Fibroblast of peridontal ligament (primary cell): ENCODE measurements around the gene RAB7A.

Source experiments
- DNase-seq: peaks from one replicate; pipeline ENCODE4 v3.0.0-alpha.2; 2010; ENCODE audit errors: extremely low read depth

RAB7A gene

GRCh38 chr3:128787256-128788253 lies 61.6 kb downstream of the RAB7A start:
- no peak for DNase-seq

GRCh38 chr3:128788268-128788869 lies 62.4 kb downstream of the RAB7A start:
- no peak for DNase-seq

GRCh38 chr3:128794067-128794768 lies 68.2 kb downstream of the RAB7A start:
- peak; percentile 78 for DNase-seq

- DNase-seq = peak; percentile 71
These were observed 69.0 kb downstream of the RAB7A start for GRCh38 chr3:128794770-128795649.

DNA sequence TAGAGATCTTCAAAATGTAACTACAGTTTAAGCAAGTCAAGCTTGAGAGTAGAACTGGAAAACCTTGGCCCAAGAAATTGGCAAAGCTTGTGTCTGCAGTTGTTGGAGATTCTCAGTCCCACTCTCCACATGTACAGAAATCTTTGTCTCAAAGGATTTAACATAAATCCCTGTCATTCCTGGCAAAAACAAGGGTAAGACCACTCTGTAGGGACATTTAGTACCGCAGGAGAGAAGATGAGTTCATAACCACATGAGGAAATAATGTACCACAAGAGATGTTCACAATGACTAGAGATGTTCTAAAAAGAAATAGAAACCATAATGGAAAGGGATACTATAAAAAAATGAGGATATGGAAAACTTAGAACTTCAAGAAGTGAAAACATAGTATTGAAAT lies 73.7 kb downstream of the RAB7A start:
- DNase-seq = no peak

DNA sequence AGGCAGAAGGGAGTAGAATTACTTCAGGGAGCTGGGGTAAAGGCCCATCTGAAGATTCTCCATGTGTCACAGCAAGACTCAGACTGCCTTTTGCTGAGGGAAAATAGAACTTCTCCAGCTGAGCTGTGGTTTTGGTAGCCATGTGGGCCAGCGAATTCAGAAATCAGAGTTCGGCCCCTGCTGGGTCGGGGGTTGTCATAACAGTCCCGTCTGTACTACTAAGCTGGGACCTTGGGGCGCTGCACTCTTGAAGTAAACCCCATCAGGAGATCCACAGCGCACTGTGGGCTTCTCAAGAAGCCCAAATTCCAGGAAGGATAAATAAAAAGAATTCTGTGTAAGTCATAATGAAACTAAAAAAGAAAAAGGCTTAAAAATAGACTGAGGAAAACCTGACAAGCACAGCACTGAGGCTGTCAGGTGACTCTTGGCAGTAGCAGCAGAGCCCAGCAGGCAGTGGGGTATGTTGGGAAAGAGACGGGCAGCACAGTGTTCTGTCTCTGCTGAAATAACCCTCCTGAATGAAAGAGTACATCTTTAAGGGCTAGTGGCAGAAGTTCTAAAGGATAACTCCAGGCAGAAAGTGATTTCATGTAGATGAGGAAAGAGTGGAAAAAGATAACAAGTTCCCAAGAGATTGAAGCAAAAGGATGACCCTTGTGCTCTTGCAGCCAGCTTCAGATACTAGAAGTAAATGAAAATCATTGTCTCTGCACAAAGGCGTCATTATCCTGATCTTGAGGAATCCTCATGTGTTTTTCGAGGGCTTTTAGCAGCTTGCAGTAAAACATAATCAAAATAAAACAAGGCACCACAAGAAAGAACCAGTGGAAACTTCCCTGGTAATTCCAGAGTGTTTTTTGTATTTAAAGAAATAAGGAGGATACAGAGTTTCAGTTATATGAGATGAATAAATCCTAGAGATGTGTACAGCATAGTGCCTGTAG lies 74.5 kb downstream of the RAB7A start:
- DNase-seq = no peak

DNA sequence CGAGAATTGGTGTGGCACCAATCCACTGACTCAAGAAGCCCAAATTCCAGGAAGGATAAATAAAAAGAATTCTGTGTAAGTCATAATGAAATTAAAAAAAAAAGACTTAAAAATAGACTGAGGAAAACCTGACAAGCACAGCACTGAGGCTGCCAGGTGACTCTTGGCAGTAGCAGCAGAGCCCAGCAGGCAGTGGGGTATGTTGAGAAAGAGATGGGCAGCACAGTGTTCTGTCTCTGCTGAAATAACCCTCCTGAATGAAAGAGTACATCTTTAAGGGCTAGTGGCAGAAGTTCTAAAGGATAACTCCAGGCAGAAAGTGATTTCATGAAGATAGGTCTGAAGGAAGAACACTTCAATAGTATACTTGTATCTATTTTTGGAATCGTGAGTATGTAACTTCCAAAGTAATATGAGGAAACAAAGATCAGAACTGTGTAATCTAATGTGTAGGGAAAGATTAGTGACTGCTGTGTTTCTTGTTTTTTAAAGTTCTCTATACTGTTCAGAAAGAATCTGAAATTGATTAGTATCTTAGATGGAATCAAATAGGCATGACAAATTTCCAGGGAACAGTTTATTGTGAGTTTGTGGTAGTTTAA lies 75.9 kb downstream of the RAB7A start:
- DNase-seq = no peak

- no peak for DNase-seq
These were observed 77.3 kb downstream of the RAB7A start for GRCh38 chr3:128803307-128803706.

DNA sequence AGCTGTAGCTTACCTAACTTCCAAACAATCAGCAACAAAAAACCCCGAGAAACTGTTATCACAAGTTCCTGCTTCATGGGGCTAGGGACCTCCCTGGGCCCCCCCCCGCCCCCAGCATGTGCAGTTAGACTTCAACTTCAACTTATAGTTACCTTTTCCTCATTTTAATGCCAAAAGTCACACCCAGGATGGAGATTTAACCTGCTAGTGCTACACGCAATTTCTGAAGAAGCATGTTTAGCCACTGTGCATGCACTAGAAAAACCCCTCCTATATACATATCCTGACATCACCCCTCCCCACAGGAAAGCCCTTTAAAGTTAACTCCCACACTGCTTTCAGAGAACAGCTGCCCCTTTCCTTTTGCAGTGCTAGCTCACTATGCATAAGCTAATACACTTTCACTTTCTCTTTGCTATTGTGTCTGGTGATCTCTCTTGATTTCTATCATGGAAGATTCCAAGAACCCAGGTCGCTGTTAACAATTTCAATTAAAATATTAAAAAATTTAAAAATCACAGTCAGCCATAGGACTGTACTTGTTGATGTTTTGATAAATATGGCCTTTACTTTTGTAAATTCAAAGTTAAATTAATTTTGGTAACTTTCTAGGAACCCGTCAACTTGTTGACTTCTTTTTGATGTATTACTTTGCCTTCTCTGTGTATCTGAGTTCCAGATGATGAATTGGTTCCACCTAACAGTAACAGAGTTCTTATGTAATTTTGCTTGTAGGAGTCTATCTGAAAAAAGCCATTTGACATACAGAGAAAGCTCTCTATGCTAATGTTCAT lies 78.2 kb downstream of the RAB7A start:
- DNase-seq = peak; percentile 56

DNA sequence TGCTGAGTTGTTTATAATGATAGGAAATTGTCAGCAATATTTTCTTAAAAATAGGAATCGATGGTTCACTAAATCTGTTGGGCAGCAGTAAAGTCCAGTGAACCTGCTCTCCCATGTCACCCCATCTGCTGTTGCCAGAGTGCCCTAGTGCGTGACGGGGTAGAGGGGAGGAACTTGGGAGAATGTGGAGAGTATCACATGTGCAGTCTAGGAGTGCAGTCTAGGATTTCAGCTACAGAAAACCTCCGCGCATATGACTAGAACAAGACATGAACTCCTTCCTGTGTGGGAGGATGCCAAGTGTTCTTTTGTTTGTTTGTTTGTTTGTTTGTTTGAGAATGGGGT lies 78.8 kb downstream of the RAB7A start:
- peak; percentile 44 for DNase-seq

GRCh38 chr3:128805772-128806171 lies 79.8 kb downstream of the RAB7A start:
- no peak for DNase-seq

- DNase-seq = no peak
These were observed 80.6 kb downstream of the RAB7A start for GRCh38 chr3:128806588-128806987.

- DNase-seq = no peak
These were observed 81.3 kb downstream of the RAB7A start for GRCh38 chr3:128807186-128807830.

DNA sequence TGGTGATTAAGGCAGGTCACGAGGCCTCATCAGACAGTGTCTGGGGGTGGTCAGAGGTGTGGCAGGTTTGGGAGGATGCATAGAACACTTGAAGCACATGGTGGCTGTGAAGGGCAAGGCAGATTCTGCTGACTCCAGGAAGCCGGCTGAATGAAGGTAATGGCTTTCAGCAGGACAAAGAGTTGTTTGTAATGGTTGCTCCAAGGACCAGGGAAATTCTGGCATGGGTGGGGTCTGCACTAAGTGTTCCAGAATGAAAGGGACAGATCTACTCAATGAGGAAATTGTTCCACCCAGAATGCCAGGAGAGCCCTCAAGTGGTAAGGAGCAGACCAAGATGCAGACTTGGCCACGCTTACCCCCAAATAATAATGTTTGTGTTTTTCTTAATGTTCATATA lies 82.7 kb downstream of the RAB7A start:
- no peak for DNase-seq

DNA sequence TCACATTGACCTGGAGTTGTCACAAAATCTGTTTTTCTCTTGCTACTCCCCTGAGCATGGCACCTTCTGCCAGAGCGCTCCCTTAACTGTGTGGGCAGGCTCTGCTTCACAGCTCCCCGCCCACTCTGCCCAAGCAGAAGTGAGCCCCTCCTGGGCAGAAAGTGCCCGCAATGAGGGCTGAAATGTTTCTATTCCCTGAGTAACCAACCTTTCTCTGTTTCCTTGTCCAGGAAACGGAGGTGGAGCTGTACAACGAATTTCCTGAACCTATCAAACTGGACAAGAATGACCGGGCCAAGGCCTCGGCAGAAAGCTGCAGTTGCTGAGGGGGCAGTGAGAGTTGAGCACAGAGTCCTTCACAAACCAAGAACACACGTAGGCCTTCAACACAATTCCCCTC lies 87.1 kb downstream of the RAB7A start:
- no peak for DNase-seq

DNA sequence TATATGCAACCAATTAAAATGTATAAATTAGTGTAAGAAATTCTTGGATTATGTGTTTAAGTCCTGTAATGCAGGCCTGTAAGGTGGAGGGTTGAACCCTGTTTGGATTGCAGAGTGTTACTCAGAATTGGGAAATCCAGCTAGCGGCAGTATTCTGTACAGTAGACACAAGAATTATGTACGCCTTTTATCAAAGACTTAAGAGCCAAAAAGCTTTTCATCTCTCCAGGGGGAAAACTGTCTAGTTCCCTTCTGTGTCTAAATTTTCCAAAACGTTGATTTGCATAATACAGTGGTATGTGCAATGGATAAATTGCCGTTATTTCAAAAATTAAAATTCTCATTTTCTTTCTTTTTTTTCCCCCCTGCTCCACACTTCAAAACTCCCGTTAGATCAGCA lies 88.1 kb downstream of the RAB7A start:
- no peak for DNase-seq

DNA sequence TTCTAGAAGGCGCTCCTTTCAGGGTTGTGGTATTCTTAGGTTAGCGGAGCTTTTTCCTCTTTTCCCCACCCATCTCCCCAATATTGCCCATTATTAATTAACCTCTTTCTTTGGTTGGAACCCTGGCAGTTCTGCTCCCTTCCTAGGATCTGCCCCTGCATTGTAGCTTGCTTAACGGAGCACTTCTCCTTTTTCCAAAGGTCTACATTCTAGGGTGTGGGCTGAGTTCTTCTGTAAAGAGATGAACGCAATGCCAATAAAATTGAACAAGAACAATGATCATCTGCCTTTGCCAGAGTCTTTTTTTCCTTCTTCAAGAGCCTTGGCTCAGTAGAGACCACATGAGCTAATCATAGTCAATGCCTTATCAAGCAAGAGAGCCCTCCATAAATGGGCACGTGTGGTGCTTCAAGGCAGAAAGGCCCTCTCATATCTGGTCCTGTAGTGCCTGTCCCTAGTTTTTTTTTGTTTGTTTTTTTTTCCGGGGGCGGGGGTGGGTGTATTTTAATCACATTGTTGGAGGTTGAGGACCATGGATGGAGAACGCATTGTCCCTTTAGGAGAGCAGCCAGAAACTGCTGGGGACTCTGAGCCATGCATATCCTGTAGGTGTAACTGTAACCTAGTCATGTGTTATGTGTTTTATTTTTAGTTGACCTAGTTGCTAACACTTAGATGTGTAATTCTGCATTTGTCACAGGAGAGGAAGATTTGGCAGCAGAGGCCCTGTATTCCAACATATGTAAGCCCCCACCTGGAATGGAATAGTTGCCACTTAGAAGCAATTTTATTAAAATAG lies 88.7 kb downstream of the RAB7A start:
- DNase-seq = no peak
